HepG2 (cell line): ENCODE results near the gene DEFB124. TPM values are rescaled to one million over a fixed set of nuclear protein-coding genes. Genes with fewer than 3 reads are reported as not detected.
"Not testable (repeated sequence)": the region's sequence is repeated elsewhere in the genome, so short reads cannot be mapped to it uniquely, and the experiment has no call there.

Experiments used
- ELF3 ChIP-seq: IDR thresholded peaks from 2 replicates; pipeline ENCODE4 v1.6.1; 2016; ENCODE audit warnings: missing genetic modification reagents, missing compliant biosample characterization
- FOXP1 ChIP-seq, 2 experiments: fragments of 450-650 bp in 1 of 2; IDR thresholded peaks; 2 replicates each; pipeline ENCODE4 v1.6.1; 2017 to 2018; ENCODE audit warnings: antibody characterized with exemption in 1 of 2
- MAZ ChIP-seq, 2 experiments: sonication (generic) in 1 of 2; formaldehyde crosslinking in 1 of 2; IDR thresholded peaks; 2 replicates each; pipeline versions ENCODE4 v1.5.0 to v1.6.1; 2012 to 2020; ENCODE audit warnings: low read depth in 2 of 2, mild to moderate bottlenecking in 2 of 2, borderline replicate concordance in 1 of 2, improper control_type of control experiment in 1 of 2, low read length in 1 of 2, missing genetic modification reagents in 1 of 2, moderate library complexity in 1 of 2
- RXRB ChIP-seq: IDR thresholded peaks from 2 replicates; pipeline ENCODE4 v1.6.1; 2016; ENCODE audit warnings: borderline replicate concordance, missing genetic modification reagents, missing compliant biosample characterization
- SOX13 ChIP-seq, 3 experiments: fragments of 450-650 bp in 1 of 3; sonication (generic) in 1 of 3; formaldehyde crosslinking in 1 of 3; IDR thresholded peaks in 2 of 3; conservative IDR thresholded peaks in 1 of 3; 2 replicates each; pipeline versions ENCODE4 v1.5.0 to v1.6.1; 2016 to 2020; ENCODE audit warnings: antibody characterized with exemption in 1 of 3, mild to moderate bottlenecking in 1 of 3, missing compliant biosample characterization in 1 of 3, missing genetic modification reagents in 1 of 3, moderate library complexity in 1 of 3
- ZMYM2 ChIP-seq: sonication (generic); formaldehyde crosslinking; IDR thresholded peaks from 2 replicates; pipeline ENCODE4 v1.8.0; 2022; ENCODE audit warnings: mild to moderate bottlenecking, missing genetic modification reagents
- ZNF124 ChIP-seq: sonication (generic); formaldehyde crosslinking; IDR thresholded peaks from 2 replicates; pipeline ENCODE4 v1.4.0; 2020; ENCODE audit warnings: missing genetic modification reagents
- ZNF274 ChIP-seq: sonication (generic); formaldehyde crosslinking; IDR thresholded peaks from 2 replicates; pipeline ENCODE4 v1.5.1; 2020; ENCODE audit warnings: mild to moderate bottlenecking, missing genetic modification reagents
- ZNF333 ChIP-seq: sonication (generic); formaldehyde crosslinking; IDR thresholded peaks from 2 replicates; pipeline ENCODE4 v1.4.0; 2020; ENCODE audit warnings: mild to moderate bottlenecking, missing genetic modification reagents, borderline replicate concordance
- polyA plus RNA-seq, 8 experiments: library from polyadenylated mRNA; depleted of rRNA in 3 of 8; stranded (reverse) in 7 of 8; unstranded in 1 of 8; fragments of >200 nt; fragmentation: Illumina TruSeq in 4 of 8; extraction: Trizol in 4 of 8; gene quantifications; 2 replicates each; pipeline versions ENCODE4 v1.2.1 to v1.2.3, GENCODE V29; 2011 to 2016; ENCODE audit warnings: low read depth in 4 of 8, missing spikeins in 1 of 8, mixed read lengths in 1 of 8; ENCODE audit not compliant: insufficient read depth in 1 of 8
- total RNA-seq, 5 experiments: library from RNA; depleted of rRNA; stranded (reverse); fragments of >200 nt; fragmentation: Illumina TruSeq; extraction: Trizol; gene quantifications; 2 replicates each; pipeline ENCODE4 v1.2.3, GENCODE V29; 2016; ENCODE audit warnings: low read depth in 1 of 5
- TF ChIP-seq, protein P1 (sequence below): sonication (generic); IDR thresholded peaks from 2 replicates; pipeline ENCODE4 v1.6.1; 2016; ENCODE audit warnings: low read depth, borderline replicate concordance
- TF ChIP-seq, protein P2 (sequence below): IDR thresholded peaks from 2 replicates; pipeline ENCODE4 v1.6.1; 2016; ENCODE audit warnings: missing compliant biosample characterization, missing genetic modification reagents, borderline replicate concordance

Gene DEFB124
- total and polyA plus RNA-seq, 2 of the 13 experiments (the other 11 are each of a cell fraction or from before 2014, with no cell fraction given): not detected

DNA sequence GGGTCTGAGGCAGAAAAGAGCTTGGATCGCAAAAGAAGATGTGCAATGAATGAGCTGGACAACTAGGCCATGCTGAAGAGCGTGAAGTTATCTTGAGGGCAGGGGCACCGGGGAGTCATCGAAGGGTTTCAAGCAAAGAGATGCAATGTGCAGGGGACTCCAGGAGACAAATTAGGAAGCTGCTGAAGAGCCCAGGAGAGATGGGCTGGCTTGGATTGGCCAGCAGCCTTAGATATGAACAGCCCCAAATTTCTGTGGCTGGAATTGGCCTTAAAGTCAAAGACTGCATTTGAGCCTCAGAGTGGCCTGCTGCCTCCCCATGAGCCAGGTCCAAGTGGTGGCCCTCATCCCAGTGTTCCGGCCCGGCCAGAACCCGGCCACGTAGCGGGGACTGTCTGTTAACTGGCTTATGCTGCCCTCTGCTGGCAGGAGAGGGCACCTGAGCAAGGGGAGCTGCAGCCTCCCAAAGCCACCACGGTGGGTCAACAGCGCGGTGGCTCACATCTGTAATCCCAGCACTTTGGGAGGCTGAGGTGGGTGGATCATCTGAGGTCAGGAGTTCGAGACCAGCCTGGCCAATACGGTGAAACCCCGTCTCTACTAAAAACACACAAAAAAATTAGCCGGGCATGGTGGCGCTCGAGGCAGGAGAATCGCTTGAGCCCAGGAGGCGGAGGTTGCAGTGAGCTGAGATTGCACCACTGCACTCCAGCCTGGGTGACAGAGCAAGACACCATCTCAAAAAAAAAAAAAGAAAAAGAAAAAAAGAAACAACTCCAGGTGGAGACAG, 28.2 kb upstream of the DEFB124 start (continued):
- TF ChIP-seq MAZ (IDR thresholded peaks at IDR 0.05; ENCODE audit: borderline replicate concordance, low read depth, low read length); SOX13 (IDR thresholded peaks at IDR 0.05); FOXP1 (IDR thresholded peaks at IDR 0.05): not testable (repeated sequence)
- TF ChIP-seq MAZ (CRISPR knock-in tag; IDR thresholded peaks at IDR 0.05; ENCODE audit: low read depth): peak; percentile 63; the same call in 1 of the 2 replicates
- TF ChIP-seq, protein P1, sequence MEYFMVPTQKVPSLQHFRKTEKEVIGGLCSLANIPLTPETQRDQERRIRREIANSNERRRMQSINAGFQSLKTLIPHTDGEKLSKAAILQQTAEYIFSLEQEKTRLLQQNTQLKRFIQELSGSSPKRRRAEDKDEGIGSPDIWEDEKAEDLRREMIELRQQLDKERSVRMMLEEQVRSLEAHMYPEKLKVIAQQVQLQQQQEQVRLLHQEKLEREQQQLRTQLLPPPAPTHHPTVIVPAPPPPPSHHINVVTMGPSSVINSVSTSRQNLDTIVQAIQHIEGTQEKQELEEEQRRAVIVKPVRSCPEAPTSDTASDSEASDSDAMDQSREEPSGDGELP: peak; percentile 8; the same call in 1 of the 2 replicates
- TF ChIP-seq, protein P2, sequence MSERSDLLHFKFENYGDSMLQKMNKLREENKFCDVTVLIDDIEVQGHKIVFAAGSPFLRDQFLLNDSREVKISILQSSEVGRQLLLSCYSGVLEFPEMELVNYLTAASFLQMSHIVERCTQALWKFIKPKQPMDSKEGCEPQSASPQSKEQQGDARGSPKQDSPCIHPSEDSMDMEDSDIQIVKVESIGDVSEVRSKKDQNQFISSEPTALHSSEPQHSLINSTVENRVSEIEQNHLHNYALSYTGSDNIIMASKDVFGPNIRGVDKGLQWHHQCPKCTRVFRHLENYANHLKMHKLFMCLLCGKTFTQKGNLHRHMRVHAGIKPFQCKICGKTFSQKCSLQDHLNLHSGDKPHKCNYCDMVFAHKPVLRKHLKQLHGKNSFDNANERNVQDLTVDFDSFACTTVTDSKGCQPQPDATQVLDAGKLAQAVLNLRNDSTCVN: peak; percentile 41; the same call in 1 of the 2 replicates
- 0 out of 2 replicates have a peak, but pooled peaks have one; percentile 65 for TF ChIP-seq ZMYM2 (CRISPR knock-in tag)
- peak; percentile 40; the same call in 1 of the 2 replicates for TF ChIP-seq ZNF333 (CRISPR knock-in tag)
- TF ChIP-seq SOX13 (CRISPR knock-in tag; conservative IDR thresholded peaks at IDR 0.05 in 1 of 2, IDR thresholded peaks at IDR 0.05 in 1 of 2): peak in 1 of 2 experiments; percentile 56; a peak in 1 of 4 replicates
- 0 out of 2 replicates have a peak, but pooled peaks have one; percentile 9 for TF ChIP-seq FOXP1 (CRISPR knock-in tag; IDR thresholded peaks at IDR 0.05)
- TF ChIP-seq RXRB (CRISPR knock-in tag): peak; percentile 34; the same call in 1 of the 2 replicates
- 0 out of 2 replicates have a peak, but pooled peaks have one; percentile 36 for TF ChIP-seq ZNF124 (CRISPR knock-in tag)
- TF ChIP-seq ZNF274: peak; percentile 63; the same call in 1 of the 2 replicates
- TF ChIP-seq ELF3: 0 out of 2 replicates have a peak, but pooled peaks have one; percentile 31
